SU-DHL-6 (cell line): ENCODE measurements around the gene OR52I2.

ENCODE experiments used
- EZH2phosphoT487 ChIP-seq: fragments of 200-600 bp; sonication (generic), shearing (Covaris generic); conservative IDR thresholded peaks from 2 replicates; pipeline ENCODE4 v1.6.1; 2018; ENCODE audit warnings: mild to moderate bottlenecking, antibody characterized with exemption, low read length, moderate library complexity, mixed read lengths
- TF ChIP-seq, protein P1 (sequence below): fragments of 200-600 bp; sonication (generic); IDR thresholded peaks from one replicate; pipeline ENCODE4 v1.5.1; 2017; ENCODE audit warnings: antibody characterized with exemption, mild to moderate bottlenecking, low read length, moderate library complexity; ENCODE audit not compliant: insufficient read depth, poor library complexity, severe bottlenecking

DNA sequence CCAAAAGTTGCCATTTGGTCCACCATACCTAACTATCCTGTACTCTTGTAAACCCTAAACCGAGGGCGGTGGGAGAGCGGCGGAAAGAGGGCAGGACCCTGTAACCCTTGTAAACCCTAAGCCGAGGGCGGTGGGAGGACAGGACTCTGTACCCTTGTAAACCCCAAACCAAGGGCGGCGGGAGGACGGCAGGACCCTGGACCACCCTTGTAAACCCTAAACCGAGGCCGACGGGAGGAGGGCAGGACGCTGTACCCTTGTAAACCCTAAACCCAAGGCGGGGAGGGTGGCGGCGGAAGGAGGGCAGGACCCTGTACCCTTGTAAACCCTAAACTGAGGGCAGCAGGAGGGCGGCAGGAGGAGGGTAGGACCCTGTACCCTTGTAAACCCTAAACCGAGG is 12.5 kb upstream of the OR52I2 start:
- TF ChIP-seq, protein P1, sequence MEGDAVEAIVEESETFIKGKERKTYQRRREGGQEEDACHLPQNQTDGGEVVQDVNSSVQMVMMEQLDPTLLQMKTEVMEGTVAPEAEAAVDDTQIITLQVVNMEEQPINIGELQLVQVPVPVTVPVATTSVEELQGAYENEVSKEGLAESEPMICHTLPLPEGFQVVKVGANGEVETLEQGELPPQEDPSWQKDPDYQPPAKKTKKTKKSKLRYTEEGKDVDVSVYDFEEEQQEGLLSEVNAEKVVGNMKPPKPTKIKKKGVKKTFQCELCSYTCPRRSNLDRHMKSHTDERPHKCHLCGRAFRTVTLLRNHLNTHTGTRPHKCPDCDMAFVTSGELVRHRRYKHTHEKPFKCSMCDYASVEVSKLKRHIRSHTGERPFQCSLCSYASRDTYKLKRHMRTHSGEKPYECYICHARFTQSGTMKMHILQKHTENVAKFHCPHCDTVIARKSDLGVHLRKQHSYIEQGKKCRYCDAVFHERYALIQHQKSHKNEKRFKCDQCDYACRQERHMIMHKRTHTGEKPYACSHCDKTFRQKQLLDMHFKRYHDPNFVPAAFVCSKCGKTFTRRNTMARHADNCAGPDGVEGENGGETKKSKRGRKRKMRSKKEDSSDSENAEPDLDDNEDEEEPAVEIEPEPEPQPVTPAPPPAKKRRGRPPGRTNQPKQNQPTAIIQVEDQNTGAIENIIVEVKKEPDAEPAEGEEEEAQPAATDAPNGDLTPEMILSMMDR = no peak
- no peak for TF ChIP-seq EZH2phosphoT487
